NCI-H146 (cell line): ENCODE data around the gene GCHFR.

Source experiments
- DNase-seq: peaks from one replicate; lab custom pipeline; 2025; lab: John Stamatoyannopoulos, UW

Gene GCHFR

GRCh38 chr15:40775740-40776536 lies 12.1 kb downstream of the GCHFR start:
- DNase-seq, result no peak

- DNase-seq, result no peak
These were observed 12.8 kb downstream of the GCHFR start for GRCh38 chr15:40776537-40777141.

GRCh38 chr15:40782609-40783227 lies 18.9 kb downstream of the GCHFR start:
- DNase-seq, result peak; percentile 82

- DNase-seq, result no peak
These were observed 21.3 kb downstream of the GCHFR start for GRCh38 chr15:40785164-40785563.

- no peak for DNase-seq
These were observed 21.9 kb downstream of the GCHFR start for GRCh38 chr15:40785814-40786213.

- DNase-seq, result peak; percentile 85
These were observed 23.5 kb downstream of the GCHFR start for GRCh38 chr15:40787344-40787841.

- DNase-seq, result peak; percentile 59
These were observed 24.1 kb downstream of the GCHFR start for GRCh38 chr15:40787991-40788390.

GRCh38 chr15:40789119-40789518 lies 25.3 kb downstream of the GCHFR start:
- DNase-seq, result no peak

- no peak for DNase-seq
These were observed 26.1 kb downstream of the GCHFR start for GRCh38 chr15:40789999-40790398.

- DNase-seq, result no peak
These were observed 26.9 kb downstream of the GCHFR start for GRCh38 chr15:40790718-40791117.

GRCh38 chr15:40792394-40792793 lies 28.5 kb downstream of the GCHFR start:
- DNase-seq, result no peak

GRCh38 chr15:40793216-40793989 lies 29.5 kb downstream of the GCHFR start:
- no peak for DNase-seq

- DNase-seq, result no peak
These were observed 32.2 kb downstream of the GCHFR start for GRCh38 chr15:40796041-40796440.

- no peak for DNase-seq
These were observed 32.6 kb downstream of the GCHFR start for GRCh38 chr15:40796512-40796911.

GRCh38 chr15:40799523-40799922 lies 35.7 kb downstream of the GCHFR start:
- DNase-seq, result no peak

GRCh38 chr15:40803076-40803475 lies 39.2 kb downstream of the GCHFR start:
- no peak for DNase-seq

GRCh38 chr15:40803688-40804087 lies 39.8 kb downstream of the GCHFR start:
- DNase-seq, result no peak

GRCh38 chr15:40806672-40807027 lies 42.8 kb downstream of the GCHFR start:
- DNase-seq, result no peak

GRCh38 chr15:40807028-40807887 lies 43.4 kb downstream of the GCHFR start, which contains the start of the genes DNAJC17 and ZFYVE19:
DNAJC17 (minus strand) TSS chr15:40807473; CDS start chr15:40807446, 27 bp downstream.
ZFYVE19 (plus strand) TSS chr15:40807089; CDS start chr15:40807590, 501 bp downstream.
- peak; percentile 93 for DNase-seq

- DNase-seq, result no peak
These were observed 44.1 kb downstream of the GCHFR start for GRCh38 chr15:40807888-40808461.
